Caco-2 (cell line): Measurements from ENCODE around the gene DLEU7. TPM values are rescaled to one million over a fixed set of nuclear protein-coding genes. Genes with fewer than 3 reads are reported as not detected.

Experiments
- BruUV-seq: library from RNA; stranded (reverse); fragments of 400-500 nt; replicated peaks from 2 replicates; lab custom pipeline; 2021; lab: Mats Ljungman, UMichigan
- CTCF ChIA-PET: fragments of 300-600 bp; sonication (Branson Sonifier 250); formaldehyde crosslinking; loops from one replicate; lab custom pipeline; 2022; ENCODE audit warnings: antibody characterized with exemption; lab: Charles Lee
- POLR2A ChIA-PET: fragments of 300-600 bp; sonication (Branson Sonifier 250); formaldehyde crosslinking; loops from one replicate; lab custom pipeline; 2022; ENCODE audit warnings: antibody characterized with exemption; lab: Charles Lee
- DNase-seq, 2 experiments: peaks; one replicate each; pipeline versions ENCODE4 v3.0.0 to v3.0.0-alpha.2; 2020 to 2022
- H3K27me3 ChIP-seq: replicated peaks from 2 replicates; pipeline ENCODE4 v1.6.0; 2011; ENCODE audit warnings: low read length; ENCODE audit not compliant: control insufficient read depth, insufficient read depth
- H3K36me3 ChIP-seq: 2 replicates; pipeline ENCODE4 v1.5.1; 2011; ENCODE audit warnings: low read length; ENCODE audit not compliant: control insufficient read depth, insufficient read depth
- H3K4me1 ChIP-seq: fragments of 250-450 bp; sonication (Bioruptor Pico); 2 replicates; pipeline ENCODE4 v1.5.1; 2020; ENCODE audit warnings: mild to moderate bottlenecking
- H3K4me3 ChIP-seq: 2 replicates; pipeline ENCODE4 v1.5.1; 2011; ENCODE audit warnings: low read depth, mild to moderate bottlenecking, control low read depth, low read length
- H3K9me3 ChIP-seq: fragments of 250-450 bp; sonication (Bioruptor Pico); 2 replicates; pipeline ENCODE4 v1.5.1; 2020; ENCODE audit warnings: mild to moderate bottlenecking, moderate library complexity
- H3K27ac Mint-ChIP-seq: one replicate; pipeline ENCODE4 v1.8.0; 2022; ENCODE audit warnings: mixed read lengths; ENCODE audit not compliant: unreplicated experiment
- H3K27me3 Mint-ChIP-seq: one replicate; pipeline ENCODE4 v1.8.0; 2022; ENCODE audit warnings: mixed read lengths; ENCODE audit not compliant: insufficient read depth, unreplicated experiment
- H3K36me3 Mint-ChIP-seq: one replicate; pipeline ENCODE4 v1.8.0; 2022; ENCODE audit warnings: mild to moderate bottlenecking, mixed read lengths; ENCODE audit not compliant: insufficient read depth, unreplicated experiment
- H3K4me1 Mint-ChIP-seq: one replicate; pipeline ENCODE4 v1.8.0; 2022; ENCODE audit warnings: low read depth, mixed read lengths; ENCODE audit not compliant: unreplicated experiment
- H3K4me3 Mint-ChIP-seq: one replicate; pipeline ENCODE4 v1.8.0; 2022; ENCODE audit warnings: mild to moderate bottlenecking, moderate library complexity, mixed read lengths; ENCODE audit not compliant: unreplicated experiment
- H3K9me3 Mint-ChIP-seq: one replicate; pipeline ENCODE4 v1.8.0; 2022; ENCODE audit warnings: mixed read lengths; ENCODE audit not compliant: unreplicated experiment
- CTCF ChIP-seq, 2 experiments: fragments of 200-600 bp in 1 of 2; IDR thresholded peaks; 1 replicate in 1 of 2; 2 replicates in 1 of 2; pipeline versions ENCODE4 v1.5.1 to v1.8.0; 2011 to 2022; ENCODE audit warnings: antibody characterized with exemption in 1 of 2, control low read depth in 1 of 2, inconsistent platforms in 1 of 2, low read depth in 1 of 2, low read length in 1 of 2, mild to moderate bottlenecking in 1 of 2, moderate library complexity in 1 of 2; ENCODE audit not compliant: insufficient read depth in 1 of 2, severe bottlenecking in 1 of 2, unreplicated experiment in 1 of 2
- intact Hi-C: fragments of 100-400 bp; cut with micrococcal nuclease; formaldehyde crosslinking; loops from one replicate; pipeline ENCODE4 v1.10.0; 2022; ENCODE audit not compliant: unreplicated experiment
- total RNA-seq: library from RNA; stranded (reverse); gene quantifications from 2 replicates; pipeline ENCODE4 v1.2.3, GENCODE V29; 2022

The DLEU7 gene
- total RNA-seq, 1 experiment from 2014 or later: not detected

- POLR2A ChIA-PET: no interaction called here
- DNase-seq: no peak
- Histone ChIP-seq H3K36me3 (no peaks in the 10 kb centered on the region), H3K27me3 (no peaks in the 10 kb centered on the region; the same call in 1 of the 2 replicates), H3K4me3 (no peak overlapping the region), H3K9me3 (peaks cover 10% of the 10 kb centered on the region; the same call in 1 of the 2 replicates), H3K4me1 (no peaks in the 10 kb centered on the region)
- TF ChIP-seq CTCF (IDR thresholded peaks at IDR 0.05; ENCODE audit: insufficient read depth in 1 of 2, low read depth in 1 of 2, low read length in 1 of 2, severe bottlenecking in 1 of 2, unreplicated experiment in 1 of 2): no peak
- no peaks in the 10 kb centered on the region for H3K4me1 Mint-ChIP-seq
- BruUV-seq: no TSS peak
- no peak overlapping the region for H3K4me3 Mint-ChIP-seq
- H3K27ac Mint-ChIP-seq: no peak overlapping the region
- CTCF ChIA-PET: no interaction called here
- peaks cover 27% of the 10 kb centered on the region for H3K9me3 Mint-ChIP-seq
- H3K36me3 Mint-ChIP-seq: no peaks in the 10 kb centered on the region
- intact Hi-C loops: no loop called here
- H3K27me3 Mint-ChIP-seq: peaks cover 9% of the 10 kb centered on the region
Measured at GRCh38 chr13:50855681-50856080, 12.2 kb upstream of the DLEU7 start.

DNA sequence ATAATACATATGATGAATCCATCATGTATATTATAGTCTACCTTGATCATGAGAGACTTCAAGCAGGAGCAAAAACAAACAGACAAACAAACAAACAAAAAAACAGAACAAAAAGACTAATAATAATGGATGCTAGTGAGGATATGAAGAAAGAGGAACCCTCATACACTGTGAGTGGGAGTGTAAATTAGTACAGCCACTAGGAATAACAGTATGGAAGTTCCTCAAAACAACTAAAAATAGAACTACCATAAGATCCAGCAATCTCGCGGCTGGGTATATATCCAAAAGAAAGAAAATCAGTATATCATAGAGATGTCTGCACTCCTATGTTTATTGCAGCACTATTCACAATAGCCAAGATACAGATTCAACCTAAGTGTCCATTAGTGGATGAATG lies 7.0 kb upstream of the DLEU7 start:
- Mint-ChIP-seq H3K27me3 (peaks cover 21% of the 10 kb centered on the region), H3K9me3 (no peaks in the 10 kb centered on the region), H3K4me3 (no peak overlapping the region), H3K36me3 (no peaks in the 10 kb centered on the region), H3K27ac (no peak overlapping the region), H3K4me1 (no peaks in the 10 kb centered on the region)
- DNase-seq: no peak
- CTCF ChIA-PET: no interaction called here
- no peak overlapping the region for H3K4me3 ChIP-seq
- no peaks in the 10 kb centered on the region for H3K27me3 ChIP-seq
- no peak for TF ChIP-seq CTCF (IDR thresholded peaks at IDR 0.05; ENCODE audit: insufficient read depth in 1 of 2, low read depth in 1 of 2, low read length in 1 of 2, severe bottlenecking in 1 of 2, unreplicated experiment in 1 of 2)
- BruUV-seq: no TSS peak
- H3K4me1 ChIP-seq: no peaks in the 10 kb centered on the region
- intact Hi-C loops: no loop called here
- POLR2A ChIA-PET: no interaction called here
- no peaks in the 10 kb centered on the region for H3K9me3 ChIP-seq
- no peaks in the 10 kb centered on the region for H3K36me3 ChIP-seq

- DNase-seq: no peak
- no peak overlapping the region for H3K4me3 Mint-ChIP-seq
- ChIA-PET CTCF (no interaction called here), POLR2A (no interaction called here)
- peaks cover 15% of the 10 kb centered on the region for H3K27me3 Mint-ChIP-seq
- no peaks in the 10 kb centered on the region for H3K4me1 Mint-ChIP-seq
- Histone ChIP-seq H3K4me3 (no peak overlapping the region), H3K36me3 (no peaks in the 10 kb centered on the region), H3K4me1 (no peaks in the 10 kb centered on the region), H3K9me3 (no peaks in the 10 kb centered on the region), H3K27me3 (no peaks in the 10 kb centered on the region)
- intact Hi-C loops: no loop called here
- no peak for TF ChIP-seq CTCF (IDR thresholded peaks at IDR 0.05; ENCODE audit: insufficient read depth in 1 of 2, low read depth in 1 of 2, low read length in 1 of 2, severe bottlenecking in 1 of 2, unreplicated experiment in 1 of 2)
- no peaks in the 10 kb centered on the region for H3K9me3 Mint-ChIP-seq
- no TSS peak for BruUV-seq
- no peaks in the 10 kb centered on the region for H3K36me3 Mint-ChIP-seq
- no peak overlapping the region for H3K27ac Mint-ChIP-seq
Measured at GRCh38 chr13:50847501-50847900, 4.0 kb upstream of the DLEU7 start.
